Mucosa of stomach (tissue), 1 donor: ENCODE data around the gene PHF20.
"Not testable (repeated sequence)": the region's sequence is repeated elsewhere in the genome, so short reads cannot be mapped to it uniquely, and the experiment has no call there.

Experiments used
- H3K27me3 ChIP-seq: one replicate; pipeline ENCODE4 v1.7.0; 2013; ENCODE audit warnings: mild to moderate bottlenecking, low read length; ENCODE audit not compliant: control insufficient read depth, insufficient read depth
- H3K36me3 ChIP-seq: one replicate; pipeline ENCODE4 v1.7.0; 2013; ENCODE audit warnings: low read length; ENCODE audit not compliant: control insufficient read depth, insufficient read depth
- H3K4me1 ChIP-seq: one replicate; pipeline ENCODE4 v1.7.0; 2013; ENCODE audit warnings: mild to moderate bottlenecking, low read length; ENCODE audit not compliant: control insufficient read depth, insufficient read depth
- H3K4me3 ChIP-seq: one replicate; pipeline ENCODE4 v1.7.0; 2013; ENCODE audit warnings: low read length
- H3K9ac ChIP-seq: one replicate; pipeline ENCODE4 v1.7.0; 2013; ENCODE audit warnings: mild to moderate bottlenecking, low read length, moderate library complexity
- H3K9me3 ChIP-seq: one replicate; pipeline ENCODE4 v1.7.0; 2013; ENCODE audit warnings: mild to moderate bottlenecking, low read length, moderate library complexity; ENCODE audit not compliant: control insufficient read depth
- donor health status: Pancreatic carcinoma.

The PHF20 gene

DNA sequence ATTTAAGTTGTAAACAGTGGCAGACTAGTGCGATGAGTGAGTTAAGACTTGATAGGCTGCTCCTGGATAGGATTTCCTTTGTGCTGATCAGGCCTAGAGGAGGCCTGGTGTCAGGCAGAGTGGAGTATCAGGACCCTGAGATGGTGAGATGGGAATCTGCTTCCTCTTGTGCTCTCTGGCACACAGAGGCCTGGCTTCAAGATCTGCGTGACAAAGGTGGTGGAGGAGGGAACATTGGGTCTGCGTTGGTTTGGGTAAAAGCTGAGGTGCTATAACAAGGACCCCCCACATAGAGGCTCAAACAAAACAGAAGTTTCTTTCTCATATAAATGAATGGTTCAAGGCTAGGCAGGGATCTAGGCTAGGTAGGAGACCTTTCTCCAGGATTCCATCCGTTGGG, 162.2 kb downstream of the PHF20 start:
- Histone ChIP-seq H3K9me3 (no peaks in the 10 kb centered on the region), H3K4me1 (no peaks in the 10 kb centered on the region), H3K36me3 (no peaks in the 10 kb centered on the region), H3K4me3 (no peak overlapping the region), H3K27me3 (no peaks in the 10 kb centered on the region), H3K9ac (no peak overlapping the region)

GRCh38 chr20:35939264-35939663, 167.4 kb downstream of the PHF20 start:
- Histone ChIP-seq H3K27me3 (no peaks in the 10 kb centered on the region), H3K36me3 (no peaks in the 10 kb centered on the region), H3K9me3 (no peaks in the 10 kb centered on the region)

DNA sequence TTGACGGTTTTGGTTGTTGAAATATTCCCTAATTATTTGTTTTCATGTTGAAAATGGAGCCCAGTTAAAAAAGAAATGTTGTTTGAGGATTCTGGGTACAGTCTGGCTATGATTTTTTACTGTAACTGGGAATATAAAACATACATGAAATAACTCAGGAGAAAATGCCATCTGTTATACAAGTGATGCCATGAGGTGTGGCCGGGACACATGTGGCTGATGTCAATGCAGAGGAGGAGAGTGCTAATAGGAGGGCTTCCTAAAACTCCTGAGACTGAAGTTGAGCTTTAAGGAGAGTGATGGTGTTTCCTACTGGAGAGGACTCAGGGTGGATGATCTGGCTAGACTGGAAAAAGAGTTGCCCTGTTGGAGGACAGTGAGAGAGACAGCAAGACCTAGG, 169.8 kb downstream of the PHF20 start:
- H3K27me3 ChIP-seq, result no peaks in the 10 kb centered on the region
- no peaks in the 10 kb centered on the region for H3K36me3 ChIP-seq
- H3K4me3 ChIP-seq, result no peak overlapping the region
- no peaks in the 10 kb centered on the region for H3K4me1 ChIP-seq
- H3K9me3 ChIP-seq, result no peaks in the 10 kb centered on the region
- H3K9ac ChIP-seq, result no peak overlapping the region

More at GRCh38 chr20:35939264-35939663, 167.4 kb downstream of the PHF20 start:
- no peaks in the 10 kb centered on the region for H3K4me1 ChIP-seq
- no peak overlapping the region for H3K9ac ChIP-seq
- H3K4me3 ChIP-seq, result no peak overlapping the region

- Histone ChIP-seq H3K4me3 (no peak overlapping the region), H3K4me1 (no peaks in the 10 kb centered on the region), H3K9me3 (no peaks in the 10 kb centered on the region), H3K9ac (no peak overlapping the region), H3K27me3 (no peaks in the 10 kb centered on the region), H3K36me3 (no peaks in the 10 kb centered on the region)
Observed at GRCh38 chr20:35942243-35942642, 170.4 kb downstream of the PHF20 start.

- H3K4me3 ChIP-seq, result no peak overlapping the region
- H3K36me3 ChIP-seq, result no peaks in the 10 kb centered on the region
- no peaks in the 10 kb centered on the region for H3K9me3 ChIP-seq
- no peak overlapping the region for H3K9ac ChIP-seq
- no peaks in the 10 kb centered on the region for H3K27me3 ChIP-seq
- peaks cover 6% of the 10 kb centered on the region for H3K4me1 ChIP-seq
Observed at GRCh38 chr20:35947489-35947888, 175.7 kb downstream of the PHF20 start.

DNA sequence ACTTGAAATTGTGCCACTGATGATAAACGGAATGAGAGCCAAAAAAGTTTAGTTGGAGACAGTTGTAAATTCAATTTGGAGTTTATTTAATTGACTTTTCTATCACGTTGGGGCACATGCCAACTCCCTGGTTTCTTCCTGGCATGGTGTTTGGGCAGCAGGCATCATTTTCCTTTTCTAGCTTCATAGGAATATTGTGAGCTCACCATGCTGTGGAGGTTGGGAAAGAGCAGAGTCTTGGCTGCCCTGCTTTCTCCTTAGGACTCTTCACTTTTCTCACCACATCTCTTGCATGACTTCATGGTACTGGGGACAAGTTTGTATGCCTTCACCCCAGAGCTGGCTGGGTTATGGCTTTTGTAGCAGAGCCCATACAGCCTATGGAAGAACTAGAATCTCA, 176.1 kb downstream of the PHF20 start:
- no peaks in the 10 kb centered on the region for H3K36me3 ChIP-seq
- no peaks in the 10 kb centered on the region for H3K9me3 ChIP-seq
- H3K27me3 ChIP-seq, result no peaks in the 10 kb centered on the region

GRCh38 chr20:35950093-35950492, 178.3 kb downstream of the PHF20 start:
- H3K9me3 ChIP-seq, result no peaks in the 10 kb centered on the region
- H3K9ac ChIP-seq, result no peak overlapping the region
- H3K36me3 ChIP-seq, result no peaks in the 10 kb centered on the region
- peaks cover 11% of the 10 kb centered on the region for H3K4me1 ChIP-seq
- no peaks in the 10 kb centered on the region for H3K27me3 ChIP-seq
- no peak overlapping the region for H3K4me3 ChIP-seq

More for the DNA sequence above, 176.1 kb downstream of the PHF20 start:
- Histone ChIP-seq H3K4me3 (no peak overlapping the region), H3K4me1 (peaks cover 11% of the 10 kb centered on the region), H3K9ac (no peak overlapping the region)

GRCh38 chr20:35952080-35952479, 180.3 kb downstream of the PHF20 start:
- not testable (repeated sequence) for H3K36me3 ChIP-seq, H3K9me3 ChIP-seq, H3K27me3 ChIP-seq, H3K4me3 ChIP-seq
- peaks cover 15% of the 10 kb centered on the region for H3K4me1 ChIP-seq
- peak overlapping the region; percentile 94 for H3K9ac ChIP-seq

DNA sequence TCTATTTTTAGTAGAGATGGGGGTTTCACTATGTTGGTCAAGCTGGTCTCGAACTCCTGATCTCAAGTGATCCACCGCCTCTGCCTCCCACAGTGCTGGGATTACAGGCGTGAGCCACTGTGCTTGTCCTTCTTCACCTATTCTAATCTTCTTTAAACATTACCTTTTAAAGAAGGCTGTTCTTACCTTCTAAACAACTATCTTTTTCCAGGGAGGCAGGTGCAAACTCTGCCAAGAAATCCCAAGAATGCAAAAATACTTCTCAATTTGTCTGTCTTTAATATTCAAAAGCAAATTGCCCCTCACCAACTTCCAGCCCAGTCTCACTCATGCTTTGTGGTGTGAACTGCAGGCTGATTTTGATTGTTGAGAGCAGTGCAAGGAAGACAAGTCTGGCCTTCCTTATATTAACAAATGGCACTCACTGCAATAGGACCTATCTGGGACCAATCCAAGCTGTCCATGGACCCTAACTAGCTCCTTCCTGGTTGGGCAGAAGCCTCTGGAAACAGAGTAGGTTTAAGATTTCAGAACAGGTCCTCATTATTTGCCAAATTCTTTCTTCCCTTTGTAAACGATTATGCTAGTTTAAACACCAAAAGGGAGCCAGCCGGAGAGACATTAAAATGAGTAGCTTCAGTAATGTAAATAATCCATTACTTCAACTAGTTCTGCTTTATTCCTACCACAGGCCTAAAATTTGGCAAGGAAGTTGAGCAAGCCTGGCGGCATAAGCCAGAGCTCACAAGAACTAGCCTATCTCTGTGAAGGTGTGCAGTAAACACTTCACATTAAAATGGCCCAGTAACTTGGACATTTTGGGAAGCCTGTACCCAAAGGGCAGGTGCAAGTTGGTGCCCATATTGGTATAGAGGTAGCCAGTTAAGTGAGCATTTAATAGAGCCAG, 180.9 kb downstream of the PHF20 start:
- H3K9me3 ChIP-seq, result no peaks in the 10 kb centered on the region
- peak overlapping the region; percentile 52 for H3K4me3 ChIP-seq
- peaks cover 15% of the 10 kb centered on the region for H3K4me1 ChIP-seq
- H3K36me3 ChIP-seq, result no peaks in the 10 kb centered on the region
- no peaks in the 10 kb centered on the region for H3K27me3 ChIP-seq
- peak overlapping the region; percentile 94 for H3K9ac ChIP-seq

DNA sequence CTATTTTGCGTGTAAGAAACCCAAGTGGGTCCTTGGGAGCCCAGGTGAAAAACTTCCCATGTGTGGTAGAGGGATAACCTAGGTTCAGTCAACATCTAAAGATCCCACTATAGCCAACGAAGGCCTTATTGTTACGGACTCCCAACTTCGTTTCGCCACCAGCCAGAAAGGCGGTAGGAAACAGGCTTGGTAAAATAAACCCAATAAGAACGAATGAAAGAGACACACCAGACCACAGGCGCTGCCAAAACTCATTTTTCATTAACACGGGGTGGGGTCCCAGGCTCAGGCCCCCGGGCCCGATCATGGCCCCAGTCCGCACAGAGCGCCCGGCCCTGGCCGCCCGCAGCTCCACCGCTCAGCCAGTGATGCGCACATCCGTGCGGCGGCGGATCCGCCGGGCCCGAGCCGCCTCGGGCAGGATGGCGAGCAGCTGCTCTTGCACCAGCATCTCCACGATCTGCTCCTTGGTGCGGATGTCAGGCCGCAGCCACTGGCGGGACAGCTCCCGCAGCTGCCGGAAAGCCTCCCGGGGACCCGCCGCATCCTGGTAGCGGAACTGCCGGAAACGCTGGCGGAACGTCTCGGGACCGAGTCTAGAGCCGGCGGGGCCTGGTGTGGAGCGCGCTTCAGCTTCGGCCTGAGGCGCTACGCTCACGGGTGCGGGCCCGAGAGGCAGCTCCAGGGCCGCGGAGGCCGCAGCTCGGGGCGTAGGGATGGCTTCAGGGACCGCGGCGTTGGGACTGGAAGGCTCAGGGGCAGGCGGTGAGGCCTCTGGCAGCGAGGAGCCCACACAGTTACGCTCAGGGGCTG, 181.8 kb downstream of the PHF20 start:
- Histone ChIP-seq H3K4me3 (peak overlapping the region; percentile 52), H3K36me3 (no peaks in the 10 kb centered on the region), H3K4me1 (peaks cover 15% of the 10 kb centered on the region), H3K9me3 (no peaks in the 10 kb centered on the region), H3K9ac (peak overlapping the region; percentile 94), H3K27me3 (no peaks in the 10 kb centered on the region)

GRCh38 chr20:35954200-35954906, 182.5 kb downstream of the PHF20 start, which contains the start of gene SCAND1:
SCAND1 (minus strand) TSS chr20:35954502; CDS start chr20:35954284, 218 bp downstream.
- Histone ChIP-seq H3K4me1 (peaks cover 15% of the 10 kb centered on the region), H3K4me3 (peak within 1 kb of the TSS; percentile 52), H3K36me3 (no peaks in the 10 kb centered on the region), H3K9me3 (no peaks in the 10 kb centered on the region), H3K9ac (peak within 1 kb of the TSS; percentile 94), H3K27me3 (no peaks in the 10 kb centered on the region)
